ENCODE measurements around the gene TMOD4.
"Not testable (repeated sequence)": the region's sequence is repeated elsewhere in the genome, so short reads cannot be mapped to it uniquely, and the experiment has no call there.

The TMOD4 gene

GRCh38 chr1:151175863-151176262, at the start of gene TMOD4:
TSS of gene TMOD4 (minus strand) at chr1:151175981. CDS start at chr1:151174875, 1,106 bp downstream.
- DNase-seq, result peak; percentile 27

GRCh38 chr1:151222130-151222529, 46.3 kb upstream of the TMOD4 start:
- peak; percentile 46 for DNase-seq

- DNase-seq, result no peak
Observed at GRCh38 chr1:151221616-151222015, 45.8 kb upstream of the TMOD4 start.

- no peak for DNase-seq
Observed at GRCh38 chr1:151213560-151213959, 37.8 kb upstream of the TMOD4 start.

DNA sequence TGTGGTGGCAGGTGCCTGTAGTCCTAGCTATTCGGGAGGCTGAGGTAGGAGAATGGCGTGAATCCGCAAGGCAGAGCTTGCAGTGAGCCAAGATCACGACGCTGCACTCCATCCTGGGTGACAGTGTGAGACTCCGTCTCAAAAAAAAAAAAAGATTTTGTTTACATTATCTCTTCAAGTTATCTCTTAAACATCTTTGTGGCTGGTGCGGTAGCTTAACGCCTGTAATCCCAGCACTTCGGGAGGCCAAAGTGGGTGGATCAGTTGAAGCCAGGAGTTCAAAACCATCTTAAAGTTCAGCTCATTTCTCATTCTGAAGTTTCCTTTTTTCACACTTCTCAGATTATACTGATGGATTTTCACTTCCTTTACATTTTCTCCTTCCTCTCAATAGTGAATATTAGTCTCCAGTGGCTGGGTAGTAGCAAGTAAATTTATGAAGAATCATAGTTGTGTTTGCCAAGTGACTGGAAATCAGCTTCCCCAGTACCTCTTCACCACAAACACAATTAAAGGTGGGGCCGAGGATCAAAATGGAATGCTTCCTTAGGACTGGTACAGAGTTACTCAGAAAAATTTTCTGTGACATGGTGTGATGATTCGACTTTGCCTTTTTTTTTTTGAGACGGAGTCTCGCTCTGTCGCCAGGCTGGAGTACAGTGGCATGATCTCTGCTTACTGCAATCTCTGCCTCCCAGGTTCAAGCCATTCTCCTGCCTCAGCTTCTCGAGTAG, 36.4 kb upstream of the TMOD4 start:
- DNase-seq, result no peak

DNA sequence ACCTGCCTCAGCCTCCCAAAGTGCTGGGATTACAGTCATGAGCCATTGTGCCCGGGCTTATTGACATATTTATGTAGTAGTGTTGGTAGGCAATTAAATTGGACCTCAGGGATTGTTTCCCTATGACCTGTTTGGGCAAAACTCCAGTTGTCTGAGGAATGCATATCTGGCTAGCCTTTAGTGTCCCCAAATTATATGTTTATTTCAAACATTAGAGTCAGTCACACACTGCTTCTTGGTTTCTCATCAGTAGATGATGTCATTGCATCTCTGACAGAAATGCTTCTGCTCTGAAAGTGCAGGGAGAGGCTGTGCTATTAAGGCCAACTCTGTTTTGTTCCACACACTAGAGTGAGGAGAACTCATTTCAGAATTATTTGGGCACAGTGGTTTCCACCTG, 35.0 kb upstream of the TMOD4 start:
- no peak for DNase-seq

GRCh38 chr1:151205381-151205965, 29.7 kb upstream of the TMOD4 start:
- DNase-seq, result not testable (repeated sequence)

- DNase-seq, result no peak
Observed at GRCh38 chr1:151199873-151200581, 24.2 kb upstream of the TMOD4 start.

DNA sequence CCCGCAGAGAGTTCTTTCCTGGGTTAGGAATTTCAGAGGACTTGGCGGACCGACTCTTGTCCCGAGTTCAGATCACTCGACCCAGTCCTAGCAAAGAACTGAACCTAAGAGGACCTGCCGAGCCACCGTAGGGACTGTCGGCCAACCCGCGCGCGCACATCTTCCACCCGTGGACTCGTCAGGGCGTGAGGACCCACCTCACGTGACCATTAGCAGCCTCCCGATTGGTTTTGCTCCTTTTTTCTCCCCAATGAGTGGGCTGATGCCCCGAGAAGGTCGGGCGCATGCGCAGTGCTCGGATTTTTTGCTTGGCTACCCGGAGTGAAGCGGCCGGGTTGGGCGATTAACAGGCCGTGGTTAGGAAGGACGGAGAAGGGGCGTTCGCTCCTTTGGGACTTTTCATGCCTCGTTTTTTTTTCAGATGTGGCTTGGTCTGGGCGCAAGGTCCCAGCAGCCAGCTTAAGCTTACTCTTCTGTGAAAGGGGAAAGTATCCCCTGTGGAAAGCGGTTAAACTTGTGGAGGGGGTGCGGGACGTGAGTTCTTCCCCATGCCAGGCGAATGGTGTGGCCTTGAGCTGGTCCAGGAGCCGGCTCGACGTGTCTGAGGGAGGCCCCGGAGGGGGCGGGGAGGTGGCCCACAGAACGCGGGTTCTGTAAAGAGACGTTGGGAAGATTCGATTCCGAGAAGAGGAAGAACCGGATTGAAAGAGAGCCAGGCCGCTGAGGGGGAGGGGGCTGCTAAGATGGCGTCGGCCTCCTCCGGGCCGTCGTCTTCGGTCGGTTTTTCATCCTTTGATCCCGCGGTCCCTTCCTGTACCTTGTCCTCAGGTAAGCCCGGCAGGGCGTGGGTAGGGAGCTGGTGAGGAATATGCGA, 22.7 kb upstream of the TMOD4 start, which contains the start of gene PIP5K1A:
TSS of gene PIP5K1A (plus strand) at position 299 of the 874 bp plus-strand sequence. CDS start at position 744, 445 bp downstream.
- DNase-seq, result peak; percentile 99

DNA sequence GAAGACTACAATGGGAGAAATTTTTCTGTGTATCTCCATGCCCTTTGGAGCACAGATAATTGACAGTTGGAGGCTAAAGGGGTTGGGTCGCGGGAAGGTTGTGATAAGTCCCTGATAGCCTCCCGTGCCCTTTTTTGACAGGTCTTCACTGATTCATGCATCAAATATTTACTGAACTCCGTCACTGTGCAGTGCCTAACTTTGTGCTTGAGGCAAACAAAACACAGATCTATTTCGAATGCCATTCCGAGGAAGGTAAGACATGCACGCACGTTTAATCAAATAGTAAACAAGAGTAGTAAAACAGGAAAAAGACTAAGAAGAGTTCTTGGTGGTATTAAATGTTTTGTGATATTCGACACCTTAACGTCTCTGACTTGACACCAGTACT, 22.1 kb upstream of the TMOD4 start:
- no peak for DNase-seq

GRCh38 chr1:151196292-151196800, 20.6 kb upstream of the TMOD4 start:
- peak; percentile 96 for DNase-seq

DNA sequence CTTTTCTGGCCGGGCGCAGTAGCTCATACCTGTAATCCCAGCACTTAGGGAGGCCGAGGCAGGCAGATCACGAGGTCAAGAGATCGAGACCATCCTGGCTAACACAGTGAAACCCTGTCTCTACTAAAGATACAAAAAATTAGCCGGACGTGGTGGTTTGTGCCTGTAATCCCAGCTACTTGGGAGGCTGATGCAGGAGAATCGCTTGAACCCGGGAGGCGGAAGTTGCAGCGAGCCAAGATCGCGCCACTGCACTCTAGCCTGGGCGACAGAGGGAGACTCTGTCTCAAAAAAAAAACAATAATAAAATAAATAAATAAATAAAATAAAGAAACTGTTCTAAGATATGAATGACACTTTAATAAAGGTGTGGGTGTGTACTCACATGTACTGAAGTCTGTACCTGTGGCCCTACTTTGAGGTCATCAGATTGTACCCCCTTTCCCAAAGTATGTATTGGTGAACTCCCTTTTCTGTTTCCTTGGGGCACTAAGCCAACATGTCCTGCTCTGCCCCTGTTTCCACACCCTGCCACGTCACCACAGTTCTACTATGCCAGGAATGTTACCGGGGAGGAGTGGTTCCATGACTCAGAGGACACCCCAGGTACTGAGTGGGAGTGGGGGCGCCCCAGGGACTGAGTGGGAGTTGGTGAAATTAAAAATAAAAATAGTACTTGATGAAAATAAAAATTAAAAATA, 19.3 kb upstream of the TMOD4 start:
- not testable (repeated sequence) for DNase-seq

DNA sequence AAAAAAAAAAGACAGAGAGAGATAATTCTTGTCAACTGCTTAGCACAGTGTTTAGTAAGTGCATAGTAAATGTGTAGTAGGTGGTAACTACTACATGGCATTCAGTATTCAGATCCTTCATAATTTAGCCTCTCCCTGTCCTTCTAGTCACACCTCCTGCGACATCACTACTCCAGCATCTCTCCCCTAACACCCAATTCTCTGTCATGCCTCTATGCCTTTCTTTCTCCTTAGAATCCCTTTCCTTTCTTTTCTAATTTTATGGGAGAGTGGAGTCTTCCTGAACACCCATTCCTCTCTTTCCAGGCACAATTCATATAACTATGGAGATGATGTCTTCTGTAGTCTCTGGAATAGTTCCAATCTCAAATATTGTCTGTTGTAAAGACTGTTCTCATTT, 18.1 kb upstream of the TMOD4 start:
- DNase-seq, result no peak

GRCh38 chr1:151193304-151193703, 17.5 kb upstream of the TMOD4 start:
- DNase-seq, result no peak

DNA sequence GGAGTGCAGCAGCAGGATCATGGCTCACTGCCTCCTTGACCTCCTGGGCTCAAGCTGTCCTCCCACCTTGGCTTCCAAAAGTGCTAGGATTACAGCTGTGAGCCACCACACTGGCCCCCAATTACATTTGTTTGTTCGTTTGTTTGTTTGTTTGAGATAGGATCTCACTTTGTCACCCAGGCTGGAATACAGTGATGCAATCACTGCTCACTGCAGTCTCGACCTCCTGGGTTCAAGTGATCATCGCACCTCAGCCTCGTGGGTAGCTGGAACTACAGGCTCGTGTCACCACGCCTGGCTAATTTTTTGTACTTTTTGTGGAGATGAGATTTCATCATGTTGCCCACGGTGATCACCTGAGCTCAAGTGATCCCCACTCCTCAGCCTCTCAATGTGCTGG, 16.3 kb upstream of the TMOD4 start:
- no peak for DNase-seq

DNA sequence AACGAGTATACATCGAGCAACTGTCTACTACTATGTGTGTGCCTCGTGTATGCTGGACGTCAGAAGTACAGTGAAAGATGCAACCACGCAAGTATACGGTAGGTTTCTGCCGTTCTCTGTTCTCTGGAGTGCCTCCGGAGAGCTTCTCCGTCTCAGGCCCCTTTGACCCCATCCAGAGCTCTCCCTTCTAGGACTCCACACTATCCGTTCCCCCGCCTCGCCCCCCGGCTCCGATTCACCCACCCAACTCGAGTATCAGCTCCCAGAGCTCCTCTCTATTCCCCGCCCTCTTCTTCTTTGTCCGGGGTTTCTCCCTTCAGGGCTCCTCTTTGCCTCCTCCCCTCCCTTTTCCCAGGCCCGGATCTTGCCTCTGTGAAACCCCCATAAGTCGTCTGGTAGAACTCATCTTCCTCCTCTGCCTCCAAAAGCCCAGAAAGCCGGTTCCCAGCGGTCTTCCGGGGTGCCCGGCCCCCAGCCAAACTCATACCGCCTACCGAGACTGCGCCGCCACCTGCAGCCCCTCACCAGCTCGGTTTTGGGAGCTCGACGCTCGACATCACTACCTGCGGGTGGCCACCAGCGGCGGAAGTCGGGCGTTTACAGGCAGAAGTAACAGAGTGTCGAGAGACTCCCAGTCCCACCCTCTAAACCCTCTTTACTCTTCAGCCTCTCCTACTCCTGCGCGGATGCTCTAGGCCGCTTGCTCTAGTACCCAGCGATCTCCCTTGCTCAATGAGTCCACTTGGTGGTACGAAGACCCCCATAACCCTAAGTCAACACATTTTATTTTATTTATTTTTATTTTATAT, 14.1 kb upstream of the TMOD4 start, which contains the start of gene VPS72:
TSS of gene VPS72 (minus strand) at position 561 of the 809 bp plus-strand sequence. CDS start at position 485, 76 bp downstream.
- DNase-seq, result peak; percentile 96

- not testable (repeated sequence) for DNase-seq
Observed at GRCh38 chr1:151188667-151189066, 12.9 kb upstream of the TMOD4 start.

DNA sequence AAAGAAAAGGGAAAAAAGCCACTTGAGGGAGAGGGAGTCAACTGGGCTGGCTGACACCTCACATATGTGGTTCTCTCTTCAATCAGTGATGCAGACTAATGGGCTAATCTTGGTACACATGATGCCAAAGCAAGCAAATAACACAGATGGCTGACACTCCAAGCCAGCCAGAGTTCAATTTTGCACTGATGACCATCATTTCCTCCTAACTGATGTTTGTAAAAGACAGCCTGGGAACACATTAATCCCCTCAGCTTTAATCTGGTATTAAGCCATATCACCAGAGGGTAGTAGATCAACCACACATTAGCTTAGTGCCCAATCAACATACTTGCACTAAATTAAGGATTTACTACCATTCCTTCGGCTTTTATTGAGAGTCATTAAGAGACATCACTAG, 11.4 kb upstream of the TMOD4 start:
- peak; percentile 52 for DNase-seq

GRCh38 chr1:151184211-151184610, 8.4 kb upstream of the TMOD4 start:
- no peak for DNase-seq

DNA sequence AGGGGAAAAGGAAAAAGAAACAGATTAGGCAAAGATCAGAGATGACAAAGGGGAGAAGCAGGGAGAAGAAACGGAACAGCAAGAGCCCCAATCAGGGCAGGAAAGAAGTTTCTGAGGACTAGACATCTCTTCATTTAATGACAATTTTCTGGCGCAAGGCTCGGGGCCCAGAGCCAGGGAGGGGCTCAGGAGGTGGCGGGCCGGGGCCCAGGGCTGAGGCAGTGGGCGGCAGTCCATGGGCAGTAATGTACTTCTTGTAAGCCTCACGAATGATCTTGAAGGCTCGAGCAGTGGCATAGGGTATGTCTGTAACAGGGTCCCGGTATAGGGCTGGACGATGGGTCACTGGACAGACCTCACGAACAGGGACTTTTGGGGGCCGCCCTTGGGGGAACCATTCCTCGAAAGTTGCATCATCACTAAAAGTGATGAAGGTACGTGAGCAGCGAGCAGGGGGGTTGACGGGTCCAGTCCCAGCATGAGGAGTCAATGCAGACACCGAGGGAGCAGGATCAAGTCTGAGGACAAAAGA, 799 bp upstream of the TMOD4 start:
- no peak for DNase-seq

Data from NCI-H1694 (cell line).